AG04449 (cell line): ENCODE data around the gene TMEM74B.

Experiments
- CTCF ChIA-PET: fragments of 350-600 bp; formaldehyde crosslinking; extraction: SDS; loops from one replicate; lab custom pipeline; 2021; ENCODE audit warnings: antibody characterized with exemption; lab: Yijun Ruan, JAX
- POLR2A ChIA-PET: fragments of 400-600, 350-600 bp; formaldehyde crosslinking; extraction: SDS; loops from one replicate; lab custom pipeline; 2020; ENCODE audit warnings: antibody characterized with exemption, inconsistent platforms; lab: Yijun Ruan, JAX
- DNase-seq: peaks from one replicate; pipeline ENCODE4 v3.0.0-alpha.2; 2010; ENCODE audit warnings: low read depth, low spot score
- H3K4me3 ChIP-seq: 2 replicates; pipeline ENCODE4 v1.5.1; 2011; ENCODE audit warnings: low read depth, mild to moderate bottlenecking, control low read depth, low read length
- CTCF ChIP-seq: IDR thresholded peaks from one replicate; pipeline ENCODE4 v1.5.1; 2011; ENCODE audit warnings: mild to moderate bottlenecking, moderate library complexity, low read length, control low read depth, inconsistent platforms; ENCODE audit not compliant: insufficient read depth; ENCODE audit errors: missing control alignments

TMEM74B gene

GRCh38 chr20:1199212-1199873, 14.6 kb upstream of the TMEM74B start:
- no peak overlapping the region for H3K4me3 ChIP-seq
- TF ChIP-seq CTCF = no peak
- DNase-seq = no peak
- POLR2A ChIA-PET = no interaction called here
- CTCF ChIA-PET = interaction anchor here (0.8 to 2.5 kb wide), 4 partner anchors 10 to 22 kb away, joined by 4 to 14 read pairs (median 6); no protein-coding TSS in a partner anchor

- no peak for DNase-seq
- ChIA-PET CTCF (interaction anchor here (2.2 to 2.5 kb wide), 3 partner anchors 11 to 22 kb away, joined by 6 to 14 read pairs (median 6); no protein-coding TSS in a partner anchor), POLR2A (no interaction called here)
- H3K4me3 ChIP-seq = no peak overlapping the region
- TF ChIP-seq CTCF = no peak
These were observed 14.0 kb upstream of the TMEM74B start for GRCh38 chr20:1198751-1199150.

GRCh38 chr20:1197801-1198200, 13.0 kb upstream of the TMEM74B start:
- DNase-seq = no peak
- POLR2A ChIA-PET = no interaction called here
- no peak overlapping the region for H3K4me3 ChIP-seq
- CTCF ChIA-PET = no interaction called here
- TF ChIP-seq CTCF = no peak

GRCh38 chr20:1196634-1197033, 11.9 kb upstream of the TMEM74B start:
- no peak overlapping the region for H3K4me3 ChIP-seq
- TF ChIP-seq CTCF = no peak
- DNase-seq = no peak
- ChIA-PET POLR2A (no interaction called here), CTCF (interaction anchor here (0.9 to 1.0 kb wide), 2 partner anchors 10 to 13 kb away, joined by 3 read pairs; no protein-coding TSS in a partner anchor)

- POLR2A ChIA-PET = no interaction called here
- H3K4me3 ChIP-seq = no peak overlapping the region
- DNase-seq = no peak
- CTCF ChIA-PET = no interaction called here
- no peak for TF ChIP-seq CTCF
These were observed 10.4 kb upstream of the TMEM74B start for GRCh38 chr20:1195226-1195625.

- no peak overlapping the region for H3K4me3 ChIP-seq
- CTCF ChIA-PET = interaction anchor here (0.9 kb wide), 1 partner anchor 22 kb away, joined by 3 read pairs; no protein-coding TSS in a partner anchor
- no peak for TF ChIP-seq CTCF
- DNase-seq = no peak
- POLR2A ChIA-PET = no interaction called here
These were observed 6.5 kb upstream of the TMEM74B start for GRCh38 chr20:1191299-1191698.
